ENCODE data around the gene HES5. TPM values are rescaled to one million over a fixed set of nuclear protein-coding genes. Genes with fewer than 3 reads are reported as not detected.

HES5 gene
- total and polyA plus RNA-seq, 2 of the 13 experiments (the other 11 are each of a cell fraction or from before 2014, with no cell fraction given), result not detected

GRCh38 chr1:2554621-2555387, 24.7 kb upstream of the HES5 start (continued):
- TF ChIP-seq SMC3 (IDR thresholded peaks at IDR 0.05; ENCODE audit: low read length) (0 out of 2 replicates have a peak, but pooled peaks have one; percentile 20), NFKBIZ (CRISPR knock-in tag; IDR thresholded peaks at IDR 0.05) (no peak), ZBTB33 (CRISPR knock-in tag; IDR thresholded peaks at IDR 0.05) (no peak), ZNF781 (CRISPR knock-in tag; IDR thresholded peaks at IDR 0.05; ENCODE audit: borderline replicate concordance, not compliant biosample characterization) (no peak), CBX2 (IDR thresholded peaks at IDR 0.05; ENCODE audit: low read depth, low read length) (no peak), CBX2 (CRISPR knock-in tag; IDR thresholded peaks at IDR 0.05; ENCODE audit: low read depth) (no peak), NFIC (IDR thresholded peaks at IDR 0.05; ENCODE audit: low read length) (no peak), MTA1 (CRISPR knock-in tag; IDR thresholded peaks at IDR 0.05; ENCODE audit: borderline replicate concordance) (peak; percentile 37; the same call in 1 of the 2 replicates), MZF1 (CRISPR knock-in tag; IDR thresholded peaks at IDR 0.05; ENCODE audit: borderline replicate concordance) (no peak), ZNF619 (CRISPR knock-in tag; IDR thresholded peaks at IDR 0.05) (no peak), MYC (CRISPR knock-in tag; IDR thresholded peaks at IDR 0.05; ENCODE audit: borderline replicate concordance) (peak; percentile 26; the same call in 1 of the 2 replicates), ZNF724P (CRISPR knock-in tag; IDR thresholded peaks at IDR 0.05; ENCODE audit: borderline replicate concordance) (0 out of 2 replicates have a peak, but pooled peaks have one; percentile 22), ZBTB7B (CRISPR knock-in tag; IDR thresholded peaks at IDR 0.05) (peak; percentile 74), FOXO1 (CRISPR knock-in tag; IDR thresholded peaks at IDR 0.05) (0 out of 2 replicates have a peak, but pooled peaks have one; percentile 8), RXRB (CRISPR knock-in tag; IDR thresholded peaks at IDR 0.05; ENCODE audit: borderline replicate concordance) (no peak), ZNF501 (CRISPR knock-in tag; IDR thresholded peaks at IDR 0.05) (no peak), MEF2D (CRISPR knock-in tag; IDR thresholded peaks at IDR 0.05) (no peak), ATF6 (CRISPR knock-in tag; conservative IDR thresholded peaks at IDR 0.05) (no peak), ZNF746 (CRISPR knock-in tag; IDR thresholded peaks at IDR 0.05) (no peak), ZNF552 (CRISPR knock-in tag; IDR thresholded peaks at IDR 0.05; ENCODE audit: borderline replicate concordance) (no peak), ZSCAN25 (CRISPR knock-in tag; IDR thresholded peaks at IDR 0.05) (peak; percentile 97), DNMT3B (CRISPR knock-in tag; conservative IDR thresholded peaks at IDR 0.05) (no peak), HOXA3 (CRISPR knock-in tag; IDR thresholded peaks at IDR 0.05) (no peak), YY1 (IDR thresholded peaks at IDR 0.05; ENCODE audit: insufficient read depth, insufficient replicate concordance, low read depth, low read length) (peak; percentile 13), TRAFD1 (CRISPR knock-in tag; IDR thresholded peaks at IDR 0.05; ENCODE audit: borderline replicate concordance) (0 out of 2 replicates have a peak, but pooled peaks have one; percentile 10)

Data from HepG2 (cell line).